Liver (tissue), 10 donors: ENCODE data around the gene DCLK2. TPM values are rescaled to one million over a fixed set of nuclear protein-coding genes. Genes with fewer than 3 reads are reported as not detected.

Experiments
- DNase-seq: peaks from one replicate; pipeline ENCODE4 v3.0.0-alpha.2; 2017; ENCODE audit warnings: low spot score
- H3K27ac ChIP-seq, 2 donors: one replicate each; pipeline ENCODE4 v1.7.0; 2013; ENCODE audit warnings: inconsistent platforms in 2 of 2, low read length in 2 of 2, control low read depth in 1 of 2, low read depth in 1 of 2, mild to moderate bottlenecking in 1 of 2
- H3K27me3 ChIP-seq, 4 donors: one replicate each; pipeline versions ENCODE4 v1.6.1 to v1.7.0; 2013; ENCODE audit warnings: low read length in 3 of 4, inconsistent platforms in 1 of 4, mild to moderate bottlenecking in 1 of 4, moderate library complexity in 1 of 4; ENCODE audit not compliant: control insufficient read depth in 4 of 4, insufficient read depth in 4 of 4
- H3K36me3 ChIP-seq, 4 donors: one replicate each; pipeline versions ENCODE4 v1.6.1 to v1.7.0; 2013; ENCODE audit warnings: low read length in 3 of 4, mild to moderate bottlenecking in 3 of 4, low read depth in 1 of 4, moderate library complexity in 1 of 4; ENCODE audit not compliant: control insufficient read depth in 4 of 4, insufficient read depth in 3 of 4
- H3K4me1 ChIP-seq, 4 donors: one replicate each; pipeline versions ENCODE4 v1.6.1 to v1.7.0; 2013; ENCODE audit warnings: low read length in 3 of 4, mild to moderate bottlenecking in 3 of 4, moderate library complexity in 1 of 4; ENCODE audit not compliant: control insufficient read depth in 4 of 4, insufficient read depth in 4 of 4
- H3K4me3 ChIP-seq, 3 donors: one replicate each; pipeline versions ENCODE4 v1.6.1 to v1.7.0; 2013; ENCODE audit warnings: low read length in 3 of 3, control low read depth in 1 of 3, low read depth in 1 of 3, mild to moderate bottlenecking in 1 of 3
- H3K9ac ChIP-seq, 2 donors: one replicate each; pipeline ENCODE4 v1.7.0; 2013; ENCODE audit warnings: low read length in 2 of 2, mild to moderate bottlenecking in 2 of 2, moderate library complexity in 2 of 2, control low read depth in 1 of 2, low read depth in 1 of 2
- H3K9me3 ChIP-seq, 4 donors: one replicate each; pipeline versions ENCODE4 v1.6.1 to v1.7.0; 2013; ENCODE audit warnings: low read length in 3 of 4; ENCODE audit not compliant: control insufficient read depth in 4 of 4
- ATF3 ChIP-seq: IDR thresholded peaks from 2 replicates; pipeline ENCODE4 v1.6.1; 2016; ENCODE audit warnings: antibody characterized with exemption
- CTCF ChIP-seq: fragments of 150-350 bp; IDR thresholded peaks from 2 replicates; pipeline ENCODE4 v1.5.1; 2017; ENCODE audit warnings: improper control_type of control experiment, low read depth, low read length; ENCODE audit not compliant: missing input control
- EGR1 ChIP-seq, 2 donors: IDR thresholded peaks; 2 replicates each; pipeline ENCODE4 v1.6.1; 2016 to 2018; ENCODE audit warnings: antibody characterized with exemption in 2 of 2, low read depth in 2 of 2
- FOXA1 ChIP-seq: IDR thresholded peaks from 2 replicates; pipeline ENCODE4 v1.6.1; 2016; ENCODE audit warnings: antibody characterized with exemption
- JUND ChIP-seq, 2 donors: IDR thresholded peaks; 2 replicates each; pipeline ENCODE4 v1.6.1; 2016; ENCODE audit warnings: antibody characterized with exemption in 2 of 2
- MAX ChIP-seq: IDR thresholded peaks from 2 replicates; pipeline ENCODE4 v1.6.1; 2016; ENCODE audit warnings: antibody characterized with exemption
- NR2F2 ChIP-seq: IDR thresholded peaks from 2 replicates; pipeline ENCODE4 v1.6.1; 2016; ENCODE audit warnings: antibody characterized with exemption
- RAD21 ChIP-seq, 2 donors: IDR thresholded peaks; 2 replicates each; pipeline ENCODE4 v1.6.1; 2016; ENCODE audit warnings: antibody characterized with exemption in 2 of 2, mild to moderate bottlenecking in 2 of 2
- REST ChIP-seq: IDR thresholded peaks from 2 replicates; pipeline ENCODE4 v1.6.1; 2016; ENCODE audit warnings: antibody characterized with exemption, mild to moderate bottlenecking
- RXRA ChIP-seq, 2 donors: IDR thresholded peaks; 2 replicates each; pipeline ENCODE4 v1.6.1; 2017 to 2018; ENCODE audit warnings: antibody characterized with exemption in 2 of 2, mild to moderate bottlenecking in 1 of 2
- SP1 ChIP-seq: IDR thresholded peaks from 2 replicates; pipeline ENCODE4 v1.6.1; 2018; ENCODE audit warnings: antibody characterized with exemption, mild to moderate bottlenecking
- TAF1 ChIP-seq: conservative IDR thresholded peaks from 2 replicates; pipeline ENCODE4 v1.6.1; 2016; ENCODE audit warnings: antibody characterized with exemption, mild to moderate bottlenecking
- YY1 ChIP-seq: IDR thresholded peaks from 2 replicates; pipeline ENCODE4 v1.6.1; 2016; ENCODE audit warnings: antibody characterized with exemption, mild to moderate bottlenecking
- ZBTB33 ChIP-seq: IDR thresholded peaks from 2 replicates; pipeline ENCODE4 v1.6.1; 2016; ENCODE audit warnings: antibody characterized with exemption
- WGBS: extraction: QIAGEN DNeasy Blood & Tissue Kit; methylation state at CpG from one replicate; pipeline ENCODE4 v1.1.7; 2013; 5-methylcytosine and 5-hydroxymethylcytosine counted together
- polyA plus RNA-seq, 2 donors: library from polyadenylated mRNA; stranded (reverse) in 1 of 2; unstranded in 1 of 2; fragments of 200-250 nt in 1 of 2; fragments of >200 nt in 1 of 2; fragmentation: Nextera tagmentation in 1 of 2; extraction: Ambion mirVana in 1 of 2; gene quantifications; one replicate each; pipeline versions ENCODE4 v1.2.1 to v1.2.3, GENCODE V29; 2013 to 2015
- small RNA-seq: library from RNA; depleted of rRNA; stranded (forward); fragments of <200 nt; gene quantifications from one replicate; pipeline ENCODE3, GENCODE V24; 2014
- total RNA-seq, 2 donors: library from RNA; depleted of rRNA; stranded (reverse); fragments of >200 nt; gene quantifications; one replicate each; pipeline ENCODE4 v1.2.3, GENCODE V29; 2014
- donor health status: healthy.
- donor health status: healthy.
- donor health status: healthy.
- donor health status: healthy.
- donor health status: healthy.

Gene DCLK2
- total and polyA plus RNA-seq, 4 donors: 0.14 to 1.7 (median 0.50) TPM

- DNase-seq: no peak
- WGBS: 69% methylated on average over 2 of the region's 2 CpGs
These were observed 227.8 kb downstream of the DCLK2 start for GRCh38 chr4:150305995-150306394.

GRCh38 chr4:150306719-150307118 lies 228.5 kb downstream of the DCLK2 start:
- H3K4me3 ChIP-seq: no peak overlapping the region
- no peaks in the 10 kb centered on the region for H3K9me3 ChIP-seq
- H3K9ac ChIP-seq: no peak overlapping the region
- DNase-seq: no peak
- peaks cover 0 to 6% (median 1%) of the 10 kb centered on the region in 4 donors for H3K4me1 ChIP-seq
- H3K27ac ChIP-seq: no peak overlapping the region
- H3K36me3 ChIP-seq: peaks cover 0 to 3% (median 1%) of the 10 kb centered on the region in 4 donors
- H3K27me3 ChIP-seq: no peaks in the 10 kb centered on the region
- TF ChIP-seq MAX (no peak), SP1 (no peak), RXRA (IDR thresholded peaks at IDR 0.05) (no peak), FOXA1 (no peak), ZBTB33 (no peak), TAF1 (no peak), ATF3 (no peak), JUND (IDR thresholded peaks at IDR 0.05) (no peak), EGR1 (IDR thresholded peaks at IDR 0.05; ENCODE audit: low read depth in 2 of 2) (no peak), YY1 (no peak), CTCF (no peak), RAD21 (IDR thresholded peaks at IDR 0.05) (no peak), NR2F2 (no peak), REST (no peak)
- WGBS: 91% methylated on average over 1 of the region's 1 CpG

More at GRCh38 chr4:150305995-150306394, 227.8 kb downstream of the DCLK2 start:
- peaks cover 0 to 6% (median 1%) of the 10 kb centered on the region in 4 donors for H3K4me1 ChIP-seq
- H3K27ac ChIP-seq: peak overlapping the region; percentile 7 to 16
- H3K4me3 ChIP-seq: no peak overlapping the region
- H3K36me3 ChIP-seq: peaks cover 0 to 3% (median 1%) of the 10 kb centered on the region in 4 donors
- no peaks in the 10 kb centered on the region for H3K27me3 ChIP-seq
- H3K9me3 ChIP-seq: no peaks in the 10 kb centered on the region
- TF ChIP-seq NR2F2 (no peak), RAD21 (IDR thresholded peaks at IDR 0.05) (peak in 1 of 2 donors; percentile 9)
- no peak overlapping the region for H3K9ac ChIP-seq

Small RNA genes lying within 50 kb of the gene (small RNA-seq; reads per million reads assigned to genes)
- gene RNU7-194P: not detected
